ENCODE measurements around the gene PLXND1. TPM values are rescaled to one million over a fixed set of nuclear protein-coding genes. Genes with fewer than 3 reads are reported as not detected.

The PLXND1 gene
- total and polyA plus RNA-seq, 9 donors = 91.2 to 175 (median 141) TPM

DNA sequence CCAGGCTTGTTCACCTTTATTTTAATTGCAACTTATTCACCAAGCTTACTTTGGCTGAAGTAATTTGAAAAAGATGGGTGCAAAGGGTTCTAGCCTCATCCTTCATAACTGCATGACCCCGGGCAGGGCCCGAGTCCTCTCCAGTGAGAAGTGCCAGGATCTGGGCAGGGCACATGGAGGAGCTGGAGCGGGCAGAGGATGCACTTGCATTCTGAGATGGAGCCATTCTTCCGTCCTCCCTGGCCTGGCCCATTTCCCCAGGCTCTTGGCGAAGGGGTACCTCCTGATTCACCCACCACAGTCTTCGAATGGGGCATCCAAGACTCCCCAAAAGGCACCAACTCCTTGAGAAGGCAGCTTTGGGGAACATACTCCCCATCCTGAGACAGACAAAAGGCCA is 22.5 kb upstream of the PLXND1 start:
- Histone ChIP-seq H3K4me1 (ENCODE audit: control insufficient read depth, insufficient read depth, low read length) (peaks cover 33% of the 10 kb centered on the region), H3K27me3 (ENCODE audit: control insufficient read depth, insufficient read depth, low read length) (no peaks in the 10 kb centered on the region), H3K36me3 (ENCODE audit: control insufficient read depth, insufficient read depth, low read length) (no peaks in the 10 kb centered on the region), H3K27ac (ENCODE audit: low read length) (no peak overlapping the region), H3K9me3 (replicated peaks; ENCODE audit: control insufficient read depth, low read depth, low read length) (no peaks in the 10 kb centered on the region), H3K4me3 (ENCODE audit: low read length) (no peak overlapping the region)
- 100% methylated on average over 2 of the region's 6 CpGs for WGBS (ENCODE audit: insufficient coverage)
- DNase-seq = no peak

DNA sequence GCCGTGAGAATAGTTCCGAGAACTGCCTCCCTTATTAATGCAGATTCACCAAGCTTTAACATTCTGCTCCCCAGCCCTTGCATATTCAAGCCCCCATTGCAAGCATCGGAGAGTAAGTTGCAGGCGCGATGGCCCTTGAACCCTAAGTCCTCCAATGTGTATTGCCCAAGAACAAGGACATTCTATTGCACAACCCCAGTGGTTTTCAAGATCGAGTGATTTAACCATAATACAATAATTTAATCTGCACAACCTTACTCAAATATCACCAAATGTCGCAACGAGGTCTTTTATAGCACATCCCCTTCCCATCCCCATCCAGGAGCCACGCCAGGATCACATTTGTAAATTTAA is 21.7 kb upstream of the PLXND1 start:
- Histone ChIP-seq H3K36me3 (ENCODE audit: control insufficient read depth, insufficient read depth, low read length) (no peaks in the 10 kb centered on the region), H3K27ac (ENCODE audit: low read length) (peak overlapping the region; percentile 96), H3K9me3 (replicated peaks; ENCODE audit: control insufficient read depth, low read depth, low read length) (no peaks in the 10 kb centered on the region), H3K4me3 (ENCODE audit: low read length) (peak overlapping the region; percentile 58), H3K4me1 (ENCODE audit: control insufficient read depth, insufficient read depth, low read length) (peaks cover 42% of the 10 kb centered on the region), H3K27me3 (ENCODE audit: control insufficient read depth, insufficient read depth, low read length) (no peaks in the 10 kb centered on the region)
- WGBS (ENCODE audit: insufficient coverage) = 0% methylated on average over 1 of the region's 9 CpGs
- DNase-seq = no peak

DNA sequence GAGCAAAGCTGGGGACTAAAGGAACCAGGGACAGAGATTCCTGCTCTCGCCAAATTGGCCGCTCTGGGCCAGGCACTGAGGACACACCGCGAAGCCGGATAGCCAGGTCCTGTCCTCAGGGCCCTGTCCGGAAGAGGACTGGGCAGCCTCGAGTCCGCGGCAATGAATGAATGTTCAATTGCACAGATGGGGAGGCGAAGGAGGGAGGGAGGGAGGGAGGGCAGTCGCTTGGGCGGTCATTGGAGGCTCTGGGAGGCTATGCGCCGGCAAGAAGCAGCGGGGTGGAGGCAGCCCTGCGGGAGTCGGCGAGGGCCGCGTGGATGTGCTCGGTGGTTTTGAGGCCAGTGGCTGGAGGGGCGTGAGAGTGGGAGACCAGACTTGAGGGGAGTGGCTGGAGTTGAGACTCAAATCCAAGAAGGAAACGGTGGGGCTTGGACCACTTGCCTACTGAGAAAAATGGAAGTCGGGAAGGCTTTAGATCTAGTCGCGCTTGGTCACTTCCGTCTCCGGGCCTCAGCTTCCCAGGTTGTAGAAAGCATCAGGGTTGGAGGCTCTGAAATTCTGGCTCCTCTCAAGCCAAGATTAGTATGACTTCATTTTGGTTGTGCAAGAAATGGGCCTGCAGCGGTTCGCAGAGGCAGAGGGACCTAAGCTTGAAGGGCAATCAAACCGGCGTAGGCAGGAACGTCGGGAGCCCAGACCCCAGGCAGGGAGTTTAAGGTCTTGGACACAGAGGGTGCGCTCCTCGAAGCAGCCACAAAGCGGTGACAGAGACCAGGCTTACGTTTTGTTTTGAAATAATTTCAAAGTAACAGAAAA is 21.1 kb upstream of the PLXND1 start:
- no peaks in the 10 kb centered on the region for H3K36me3 ChIP-seq (ENCODE audit: control insufficient read depth, insufficient read depth, low read length)
- DNase-seq = peak; percentile 92
- no peaks in the 10 kb centered on the region for H3K9me3 ChIP-seq (replicated peaks; ENCODE audit: control insufficient read depth, low read depth, low read length)
- H3K27ac ChIP-seq (ENCODE audit: low read length) = peak overlapping the region; percentile 96
- H3K4me1 ChIP-seq (ENCODE audit: control insufficient read depth, insufficient read depth, low read length) = peaks cover 48% of the 10 kb centered on the region
- 3% methylated on average over 34 of the region's 38 CpGs for WGBS (ENCODE audit: insufficient coverage)
- H3K27me3 ChIP-seq (ENCODE audit: control insufficient read depth, insufficient read depth, low read length) = no peaks in the 10 kb centered on the region
- peak overlapping the region; percentile 58 for H3K4me3 ChIP-seq (ENCODE audit: low read length)

DNA sequence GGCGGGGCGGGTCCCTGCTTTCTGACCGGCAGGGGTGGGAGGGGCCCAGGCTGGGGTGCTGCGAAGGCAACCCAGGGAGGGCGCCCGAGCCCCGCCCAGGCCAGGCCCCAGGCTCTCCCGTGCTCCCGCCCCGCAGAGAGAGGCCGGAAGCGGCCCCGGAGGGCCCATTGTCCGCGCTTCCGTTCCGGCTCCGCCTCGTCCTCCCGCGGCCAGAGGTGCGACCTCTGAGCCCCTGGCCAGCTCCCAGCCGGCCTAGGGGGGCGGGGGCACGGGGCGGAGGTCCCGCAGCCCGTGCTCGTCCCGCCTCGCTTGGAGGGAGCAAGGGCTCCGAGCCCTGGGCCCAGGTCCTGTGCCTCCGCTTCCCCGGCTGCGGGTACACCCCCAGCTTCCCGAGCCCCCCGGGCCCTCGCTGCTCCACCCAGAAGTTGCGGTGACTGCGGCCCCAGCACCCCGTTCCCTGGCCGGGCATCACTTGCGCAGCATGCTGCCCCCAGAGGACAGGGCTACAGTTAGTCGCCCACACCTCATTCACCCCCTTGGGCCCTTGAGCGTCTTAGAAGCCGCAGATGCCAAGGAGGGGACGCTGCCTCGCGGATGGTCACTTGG is 20.4 kb upstream of the PLXND1 start:
- no peaks in the 10 kb centered on the region for H3K27me3 ChIP-seq (ENCODE audit: control insufficient read depth, insufficient read depth, low read length)
- peaks cover 54% of the 10 kb centered on the region for H3K4me1 ChIP-seq (ENCODE audit: control insufficient read depth, insufficient read depth, low read length)
- under 1% methylated on average over 46 of the region's 49 CpGs for WGBS (ENCODE audit: insufficient coverage)
- no peaks in the 10 kb centered on the region for H3K9me3 ChIP-seq (replicated peaks; ENCODE audit: control insufficient read depth, low read depth, low read length)
- H3K4me3 ChIP-seq (ENCODE audit: low read length) = peak overlapping the region; percentile 58
- H3K27ac ChIP-seq (ENCODE audit: low read length) = peak overlapping the region; percentile 96
- no peaks in the 10 kb centered on the region for H3K36me3 ChIP-seq (ENCODE audit: control insufficient read depth, insufficient read depth, low read length)
- peak; percentile 89 for DNase-seq

DNA sequence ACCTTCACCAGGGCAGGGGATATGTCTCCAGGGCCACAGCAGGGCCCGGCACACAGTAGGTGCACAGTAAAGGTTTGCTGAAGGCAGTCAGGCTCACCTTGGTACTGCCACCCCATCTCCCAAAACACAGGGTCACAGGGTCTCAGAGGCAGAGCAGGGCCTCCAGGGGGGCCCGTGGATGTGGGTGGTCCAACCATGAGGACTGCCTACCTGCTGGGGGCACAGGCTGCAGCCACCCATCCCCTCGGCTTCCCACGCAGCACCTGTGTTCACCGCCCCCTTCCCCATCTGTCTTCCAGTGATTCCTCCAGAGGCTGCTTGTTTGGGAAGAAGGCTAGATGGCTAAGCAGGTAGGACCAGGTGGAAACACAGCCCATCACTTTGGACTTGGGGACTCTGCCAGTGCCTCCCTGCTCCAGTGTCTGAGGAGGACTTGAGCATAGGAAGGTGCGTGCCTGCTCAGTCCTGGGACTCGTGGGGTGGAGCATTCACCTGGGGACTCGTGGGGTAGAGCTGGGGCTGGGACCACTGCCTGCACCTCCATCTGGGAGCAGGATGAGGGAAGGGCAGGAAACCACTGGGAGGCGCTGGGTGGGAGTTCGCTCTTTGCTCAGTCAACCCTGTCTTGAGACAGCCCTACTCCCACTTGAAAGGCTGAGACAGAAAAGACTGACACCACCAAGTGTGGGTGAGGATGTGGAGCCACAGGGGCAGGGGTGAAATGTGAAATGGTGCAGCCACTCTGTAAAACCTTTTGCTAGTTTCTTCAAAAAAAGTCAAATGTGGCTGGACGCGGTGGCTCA is 18.8 kb upstream of the PLXND1 start:
- no peaks in the 10 kb centered on the region for H3K36me3 ChIP-seq (ENCODE audit: control insufficient read depth, insufficient read depth, low read length)
- no peaks in the 10 kb centered on the region for H3K9me3 ChIP-seq (replicated peaks; ENCODE audit: control insufficient read depth, low read depth, low read length)
- H3K27me3 ChIP-seq (ENCODE audit: control insufficient read depth, insufficient read depth, low read length) = no peaks in the 10 kb centered on the region
- H3K27ac ChIP-seq (ENCODE audit: low read length) = peak overlapping the region; percentile 74
- peaks cover 61% of the 10 kb centered on the region for H3K4me1 ChIP-seq (ENCODE audit: control insufficient read depth, insufficient read depth, low read length)
- no peak overlapping the region for H3K4me3 ChIP-seq (ENCODE audit: low read length)
- DNase-seq = peak; percentile 21
- 89% methylated on average over 5 of the region's 12 CpGs for WGBS (ENCODE audit: insufficient coverage)

DNA sequence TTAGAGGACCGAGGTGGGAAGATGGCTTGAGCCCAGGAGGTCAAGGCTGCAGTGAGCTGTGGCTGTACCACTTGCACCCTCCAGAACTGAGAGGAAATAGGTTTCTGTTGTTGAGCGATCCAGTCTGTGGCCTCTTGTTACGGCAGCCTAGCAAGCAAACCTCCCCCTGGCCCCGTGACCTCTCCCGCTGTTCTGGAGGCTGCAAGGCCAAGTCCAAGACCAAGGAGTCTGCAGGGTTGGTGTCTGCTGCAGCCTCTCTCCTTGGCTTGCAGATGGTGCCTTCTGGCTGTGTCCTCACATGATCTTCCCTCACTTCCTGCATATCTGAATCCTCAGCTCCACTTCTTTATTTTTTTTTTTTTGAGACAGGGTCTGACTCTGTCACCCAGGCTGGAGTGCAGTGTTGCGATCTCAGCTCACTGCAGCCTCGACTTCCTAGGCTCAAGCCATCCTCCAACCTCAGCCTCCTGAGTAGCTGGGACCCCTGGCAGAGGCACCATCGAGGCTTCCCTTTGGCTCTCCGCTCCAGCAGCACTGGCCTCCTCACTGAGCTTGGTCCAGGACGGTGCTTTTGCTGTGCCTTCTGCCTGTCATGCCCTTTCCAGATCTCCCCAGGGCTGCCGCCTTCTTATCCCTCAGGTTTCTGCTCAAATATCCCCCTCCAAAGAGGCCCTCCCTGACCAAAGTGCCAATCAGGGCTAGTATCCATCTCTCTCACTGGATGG is 18.0 kb upstream of the PLXND1 start:
- no peak overlapping the region for H3K4me3 ChIP-seq (ENCODE audit: low read length)
- H3K36me3 ChIP-seq (ENCODE audit: control insufficient read depth, insufficient read depth, low read length) = no peaks in the 10 kb centered on the region
- peak; percentile 64 for DNase-seq
- H3K27me3 ChIP-seq (ENCODE audit: control insufficient read depth, insufficient read depth, low read length) = no peaks in the 10 kb centered on the region
- peak overlapping the region; percentile 31 for H3K27ac ChIP-seq (ENCODE audit: low read length)
- H3K4me1 ChIP-seq (ENCODE audit: control insufficient read depth, insufficient read depth, low read length) = peaks cover 68% of the 10 kb centered on the region
- WGBS (ENCODE audit: insufficient coverage) = 76% methylated on average over 10 of the region's 11 CpGs
- no peaks in the 10 kb centered on the region for H3K9me3 ChIP-seq (replicated peaks; ENCODE audit: control insufficient read depth, low read depth, low read length)

DNA sequence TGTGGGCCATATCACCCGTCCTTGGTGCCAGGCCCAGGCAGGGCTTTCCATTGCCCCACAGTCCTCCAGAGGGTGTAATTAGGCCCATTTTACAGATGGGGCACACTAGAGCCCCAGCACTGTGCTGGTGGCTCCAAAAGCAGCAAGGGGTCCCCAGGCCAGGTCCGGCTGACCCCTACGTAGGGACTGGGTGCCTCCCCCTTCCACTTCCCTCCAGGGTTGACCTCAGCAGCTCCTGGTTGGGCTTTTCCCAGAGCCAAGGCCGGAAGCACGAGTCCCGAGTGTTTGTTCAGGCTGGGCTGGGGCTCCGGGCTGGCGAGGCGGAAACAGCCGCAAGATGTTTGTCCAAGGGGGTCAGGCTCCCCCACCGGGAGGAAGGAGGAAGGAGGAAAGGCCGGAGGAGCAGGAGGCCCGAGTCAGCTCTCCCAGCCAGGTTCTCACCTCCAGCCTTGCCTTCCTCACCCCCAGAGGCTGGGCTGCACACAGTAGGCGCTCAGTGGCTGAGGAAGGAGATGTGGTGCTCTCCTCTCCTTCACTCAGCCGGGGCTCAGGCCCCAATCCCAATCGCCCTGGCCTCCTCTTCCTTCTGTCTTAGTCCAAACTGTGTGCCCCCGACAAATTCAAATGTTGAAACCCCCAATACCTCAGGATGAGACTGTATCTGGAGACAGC is 17.1 kb upstream of the PLXND1 start:
- Histone ChIP-seq H3K4me3 (ENCODE audit: low read length) (no peak overlapping the region), H3K36me3 (ENCODE audit: control insufficient read depth, insufficient read depth, low read length) (no peaks in the 10 kb centered on the region), H3K27ac (ENCODE audit: low read length) (peak overlapping the region; percentile 86), H3K4me1 (ENCODE audit: control insufficient read depth, insufficient read depth, low read length) (peaks cover 77% of the 10 kb centered on the region), H3K27me3 (ENCODE audit: control insufficient read depth, insufficient read depth, low read length) (no peaks in the 10 kb centered on the region), H3K9me3 (replicated peaks; ENCODE audit: control insufficient read depth, low read depth, low read length) (no peaks in the 10 kb centered on the region)
- WGBS (ENCODE audit: insufficient coverage) = 88% methylated on average over 2 of the region's 17 CpGs
- peak; percentile 85 for DNase-seq

DNA sequence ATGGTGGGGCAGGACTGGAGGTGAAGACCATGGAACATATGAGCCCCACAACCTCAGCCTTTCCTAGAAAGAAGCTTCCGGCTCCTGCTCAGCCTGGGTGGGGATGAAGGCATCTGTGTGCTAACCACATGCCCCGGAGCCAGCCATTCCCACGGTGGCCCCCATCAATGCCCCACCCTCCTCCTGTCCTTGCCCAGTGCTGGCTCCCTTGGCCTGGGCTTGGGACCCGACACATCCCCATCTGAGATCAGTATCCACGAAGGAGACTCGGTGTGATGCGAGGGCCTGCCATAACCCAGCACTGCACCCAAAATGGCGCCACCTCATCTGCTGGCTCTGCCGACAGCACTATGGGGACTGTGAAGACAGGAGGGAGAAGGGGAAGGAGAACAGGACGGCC is 16.5 kb upstream of the PLXND1 start:
- 87% methylated on average over 10 of the region's 10 CpGs for WGBS (ENCODE audit: insufficient coverage)
- Histone ChIP-seq H3K4me1 (ENCODE audit: control insufficient read depth, insufficient read depth, low read length) (peaks cover 81% of the 10 kb centered on the region), H3K4me3 (ENCODE audit: low read length) (no peak overlapping the region), H3K27me3 (ENCODE audit: control insufficient read depth, insufficient read depth, low read length) (no peaks in the 10 kb centered on the region), H3K27ac (ENCODE audit: low read length) (peak overlapping the region; percentile 86), H3K36me3 (ENCODE audit: control insufficient read depth, insufficient read depth, low read length) (no peaks in the 10 kb centered on the region), H3K9me3 (replicated peaks; ENCODE audit: control insufficient read depth, low read depth, low read length) (no peaks in the 10 kb centered on the region)
- DNase-seq = peak; percentile 30

DNA sequence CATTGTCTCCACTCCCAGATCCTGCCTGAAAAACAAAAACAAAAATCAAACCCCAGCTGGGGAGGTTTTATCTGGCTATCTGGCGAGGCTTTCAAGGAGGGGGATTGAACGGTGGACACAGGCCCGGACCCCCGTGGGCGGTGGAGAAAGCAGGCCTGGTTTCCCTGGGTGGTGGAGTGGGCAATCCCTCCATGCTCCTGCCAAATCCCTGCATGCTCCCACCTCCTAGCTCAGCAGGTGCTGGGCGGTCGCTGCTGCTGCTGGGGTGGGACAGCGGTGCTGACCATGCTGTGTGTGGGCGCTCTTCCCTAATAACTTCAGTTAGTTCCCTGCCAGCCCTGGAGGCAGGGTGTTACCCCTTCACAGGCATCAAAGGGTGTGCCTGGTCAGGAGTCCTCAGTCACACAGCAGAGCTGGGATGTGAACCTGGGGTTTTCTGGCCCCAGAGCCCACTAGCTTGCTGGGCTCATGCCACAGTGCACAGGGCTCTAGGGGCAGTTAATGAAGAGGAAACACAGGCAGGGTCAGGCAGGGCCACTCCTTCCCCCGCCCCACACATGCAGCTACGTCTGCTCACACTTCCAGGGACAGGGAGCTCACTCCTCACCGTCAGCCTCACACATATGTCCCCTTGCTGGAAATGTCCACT is 15.9 kb upstream of the PLXND1 start:
- DNase-seq = peak; percentile 48
- WGBS (ENCODE audit: insufficient coverage) = 55% methylated on average over 6 of the region's 12 CpGs
- H3K27ac ChIP-seq (ENCODE audit: low read length) = peak overlapping the region; percentile 86
- H3K27me3 ChIP-seq (ENCODE audit: control insufficient read depth, insufficient read depth, low read length) = no peaks in the 10 kb centered on the region
- no peaks in the 10 kb centered on the region for H3K36me3 ChIP-seq (ENCODE audit: control insufficient read depth, insufficient read depth, low read length)
- no peaks in the 10 kb centered on the region for H3K9me3 ChIP-seq (replicated peaks; ENCODE audit: control insufficient read depth, low read depth, low read length)
- H3K4me3 ChIP-seq (ENCODE audit: low read length) = no peak overlapping the region
- H3K4me1 ChIP-seq (ENCODE audit: control insufficient read depth, insufficient read depth, low read length) = peaks cover 75% of the 10 kb centered on the region

Data from muscle of leg (tissue), 11 donors.